Activated CD8-positive, alpha-beta memory T cell treated with anti-CD3 and anti-CD28 coated beads, Interleukin-2, amount 50 U/mL, for 48 hours (primary cell): Measurements from ENCODE around the gene MAPK10.

Experiments
- DNase-seq: peaks from one replicate; pipeline ENCODE4 v3.0.0-alpha.2; 2020

The MAPK10 gene

GRCh38 chr4:85961887-85962286 lies 398.0 kb downstream of the MAPK10 start:
- no peak for DNase-seq

GRCh38 chr4:85956293-85956945 lies 403.4 kb downstream of the MAPK10 start:
- no peak for DNase-seq

GRCh38 chr4:85955620-85956292 lies 404.1 kb downstream of the MAPK10 start:
- no peak for DNase-seq

GRCh38 chr4:85953651-85954018 lies 406.2 kb downstream of the MAPK10 start:
- no peak for DNase-seq

GRCh38 chr4:85952972-85953650 lies 406.7 kb downstream of the MAPK10 start:
- no peak for DNase-seq

GRCh38 chr4:85952528-85952927 lies 407.3 kb downstream of the MAPK10 start:
- DNase-seq, result no peak

GRCh38 chr4:85951099-85951498 lies 408.8 kb downstream of the MAPK10 start:
- DNase-seq, result no peak

GRCh38 chr4:85946821-85947220 lies 413.0 kb downstream of the MAPK10 start:
- DNase-seq, result no peak

GRCh38 chr4:85942107-85942506 lies 417.7 kb downstream of the MAPK10 start:
- DNase-seq, result no peak

- DNase-seq, result no peak
Measured at GRCh38 chr4:85940151-85940550, 419.7 kb downstream of the MAPK10 start.
